ENCODE measurements around the gene CDH24. TPM values are rescaled to one million over a fixed set of nuclear protein-coding genes. Genes with fewer than 3 reads are reported as not detected.

CDH24 gene
- total RNA-seq, 6 experiments from 2014 or later, result 0.26 to 0.74 (median 0.54) TPM

GRCh38 chr14:23076785-23077408 is 19.6 kb upstream of the CDH24 start:
- TF ChIP-seq POLR2A (IDR thresholded peaks at IDR 0.05) (no peak), CTCF (IDR thresholded peaks at IDR 0.05) (peak; percentile 51 to 64 (median 60))

GRCh38 chr14:23074906-23075305 is 17.6 kb upstream of the CDH24 start:
- DNase-seq (no peak), ATAC-seq (no peak)
- peaks cover 0 to 68% (median 31%) of the 10 kb centered on the region in 4 donors for H3K36me3 ChIP-seq
- intact Hi-C loops (cut with DNase I), result no loop called here
- no peak for TF ChIP-seq CTCF (IDR thresholded peaks at IDR 0.05)
- H3K27me3 ChIP-seq, result no peaks in the 10 kb centered on the region
- WGBS (ENCODE audit: insufficient coverage, low coverage, low lambda C conversion rate, missing lambda C conversion rate), result 100% methylated on average over 1 of the region's 1 CpG
- H3K9me3 ChIP-seq, result no peaks in the 10 kb centered on the region
- no peak overlapping the region for H3K4me3 ChIP-seq
- H3K27ac ChIP-seq, result no peak overlapping the region
- peaks cover 0 to 22% (median 9%) of the 10 kb centered on the region in 4 donors for H3K4me1 ChIP-seq

More at GRCh38 chr14:23076785-23077408, 19.6 kb upstream of the CDH24 start:
- H3K36me3 ChIP-seq, result peaks cover 8 to 88% (median 46%) of the 10 kb centered on the region in 4 donors
- intact Hi-C loops (cut with DNase I), result no loop called here
- H3K4me1 ChIP-seq, result peaks cover 0 to 18% (median 7%) of the 10 kb centered on the region in 4 donors
- DNase-seq (no peak), ATAC-seq (peak in 3 of 4 donors; percentile 25 to 61 (median 31))
- WGBS (ENCODE audit: insufficient coverage, low coverage, low lambda C conversion rate, missing lambda C conversion rate), result 60% methylated on average over 5 of the region's 5 CpGs
- no peaks in the 10 kb centered on the region for H3K27me3 ChIP-seq
- no peak overlapping the region for H3K27ac ChIP-seq
- H3K4me3 ChIP-seq, result no peak overlapping the region
- no peaks in the 10 kb centered on the region for H3K9me3 ChIP-seq

- no peaks in the 10 kb centered on the region for H3K9me3 ChIP-seq
- 60% methylated on average over 5 of the region's 5 CpGs for WGBS (ENCODE audit: insufficient coverage, low coverage, low lambda C conversion rate, missing lambda C conversion rate)
- no peaks in the 10 kb centered on the region for H3K27me3 ChIP-seq
- peaks cover 0 to 10% (median 5%) of the 10 kb centered on the region in 4 donors for H3K4me1 ChIP-seq
- peak overlapping the region; percentile 37 to 67 (median 63) for H3K27ac ChIP-seq
- H3K36me3 ChIP-seq, result peaks cover 8 to 61% (median 26%) of the 10 kb centered on the region in 4 donors
- no peak for TF ChIP-seq POLR2A (IDR thresholded peaks at IDR 0.05)
- no peak for TF ChIP-seq CTCF (IDR thresholded peaks at IDR 0.05)
- peak overlapping the region in 1 of 3 donors; percentile 55 for H3K4me3 ChIP-seq
- intact Hi-C loops (cut with DNase I), result no loop called here
- ATAC-seq, result peak in 1 of 4 donors; percentile 1
- no peak for DNase-seq
These were observed 14.7 kb upstream of the CDH24 start for GRCh38 chr14:23071921-23072539.

- peak; percentile 62 for TF ChIP-seq POLR2A (IDR thresholded peaks at IDR 0.05)
- no peak for TF ChIP-seq CTCF (IDR thresholded peaks at IDR 0.05)
- Histone ChIP-seq H3K27ac (peak overlapping the region; percentile 37 to 67 (median 63)), H3K27me3 (no peaks in the 10 kb centered on the region), H3K4me3 (peak overlapping the region; percentile 55 to 74 (median 63)), H3K4me1 (peaks cover 0 to 10% (median 5%) of the 10 kb centered on the region in 4 donors), H3K36me3 (peaks cover 10 to 61% (median 24%) of the 10 kb centered on the region in 4 donors), H3K9me3 (no peaks in the 10 kb centered on the region)
- ATAC-seq (peak; percentile 93 to 98 (median 96)), DNase-seq (peak; percentile 85 to 87 (median 87))
- intact Hi-C loops (cut with DNase I), result no loop called here
- WGBS (ENCODE audit: insufficient coverage, low coverage, low lambda C conversion rate, missing lambda C conversion rate), result 2% methylated on average over 13 of the region's 14 CpGs
These were observed 14.1 kb upstream of the CDH24 start for GRCh38 chr14:23071244-23071920.

All from right lobe of liver (tissue), 6 donors.